ENCODE measurements around the gene L3HYPDH. TPM values are rescaled to one million over a fixed set of nuclear protein-coding genes. Genes with fewer than 3 reads are reported as not detected.
A peak's percentile ranks its signal among the peaks of the same experiment; 100 is the strongest.

L3HYPDH gene
- total and polyA plus RNA-seq, 8 donors: 6.7 to 20.9 (median 10.4) TPM

DNA sequence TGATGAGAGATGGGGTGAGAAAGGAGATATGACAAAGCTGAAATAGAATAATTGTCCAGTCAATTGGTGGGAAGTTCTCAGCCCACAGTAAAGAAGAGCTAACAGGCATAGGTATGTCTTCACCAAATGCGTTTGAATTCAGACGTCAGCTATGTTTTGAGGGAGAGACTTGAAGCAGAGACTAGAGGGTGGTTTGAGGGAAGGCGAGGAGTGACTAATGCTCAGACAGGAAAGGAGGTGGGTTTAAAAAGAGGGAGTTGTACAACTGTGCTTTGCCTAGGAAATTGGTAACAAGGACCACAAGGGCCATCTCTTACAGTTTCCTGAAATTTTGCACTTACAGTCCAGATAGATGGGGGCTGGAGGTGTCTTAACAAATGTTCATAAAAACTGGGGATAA lies 6.5 kb upstream of the L3HYPDH start:
- WGBS, 2 donors: 89 to 95% methylated on average over 3 of the region's 3 CpGs
- DNase-seq (no peak), FAIRE-seq (no peak), ATAC-seq (no peak)
- Histone ChIP-seq H3K27me3 (no peaks in the 10 kb centered on the region), H3K4me3 (no peak overlapping the region), H3K36me3 (peaks cover 0 to 10% (median 0%) of the 10 kb centered on the region in 3 donors), H3K4me1 (peaks cover under 1 to 14% (median 9%) of the 10 kb centered on the region in 3 donors), H3K27ac (no peak overlapping the region), H3K9me3 (no peaks in the 10 kb centered on the region)
- TF ChIP-seq, protein P1, sequence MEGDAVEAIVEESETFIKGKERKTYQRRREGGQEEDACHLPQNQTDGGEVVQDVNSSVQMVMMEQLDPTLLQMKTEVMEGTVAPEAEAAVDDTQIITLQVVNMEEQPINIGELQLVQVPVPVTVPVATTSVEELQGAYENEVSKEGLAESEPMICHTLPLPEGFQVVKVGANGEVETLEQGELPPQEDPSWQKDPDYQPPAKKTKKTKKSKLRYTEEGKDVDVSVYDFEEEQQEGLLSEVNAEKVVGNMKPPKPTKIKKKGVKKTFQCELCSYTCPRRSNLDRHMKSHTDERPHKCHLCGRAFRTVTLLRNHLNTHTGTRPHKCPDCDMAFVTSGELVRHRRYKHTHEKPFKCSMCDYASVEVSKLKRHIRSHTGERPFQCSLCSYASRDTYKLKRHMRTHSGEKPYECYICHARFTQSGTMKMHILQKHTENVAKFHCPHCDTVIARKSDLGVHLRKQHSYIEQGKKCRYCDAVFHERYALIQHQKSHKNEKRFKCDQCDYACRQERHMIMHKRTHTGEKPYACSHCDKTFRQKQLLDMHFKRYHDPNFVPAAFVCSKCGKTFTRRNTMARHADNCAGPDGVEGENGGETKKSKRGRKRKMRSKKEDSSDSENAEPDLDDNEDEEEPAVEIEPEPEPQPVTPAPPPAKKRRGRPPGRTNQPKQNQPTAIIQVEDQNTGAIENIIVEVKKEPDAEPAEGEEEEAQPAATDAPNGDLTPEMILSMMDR (IDR thresholded peaks at IDR 0.05): no peak
- intact Hi-C loops (cut with DNase I): no loop called here

DNA sequence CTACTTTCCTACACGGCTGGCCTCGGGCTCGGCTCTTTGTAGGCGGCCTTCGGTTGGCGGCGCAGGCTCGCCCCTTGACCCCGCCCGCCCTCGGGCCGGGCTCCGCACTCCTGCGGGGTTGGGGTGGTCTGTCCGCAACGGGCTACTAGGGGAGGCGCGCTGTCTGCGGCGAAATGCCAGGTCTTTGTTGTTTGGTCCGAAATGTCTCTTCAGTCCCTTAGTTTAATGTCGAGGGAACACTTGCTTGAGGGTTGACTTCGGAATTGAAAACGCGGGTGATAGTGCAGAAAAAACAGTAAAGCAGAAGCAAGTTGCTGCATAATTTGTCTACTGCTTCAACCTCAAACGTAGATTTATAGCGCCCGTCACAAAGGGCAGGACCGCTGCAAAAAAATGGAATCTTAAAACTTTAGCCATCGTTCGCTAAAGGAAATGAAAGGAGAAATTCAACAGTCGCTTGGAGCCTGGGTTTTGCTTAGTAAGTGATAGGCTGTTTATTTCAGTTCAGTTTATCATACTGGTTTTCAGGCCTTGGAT lies 499 bp upstream of the L3HYPDH start:
- intact Hi-C loops (cut with DNase I): no loop called here
- ATAC-seq (peak; percentile 36 to 64 (median 58)), FAIRE-seq (no peak), DNase-seq (no peak)
- H3K4me3 ChIP-seq: peak overlapping the region; percentile 68 to 84 (median 74)
- H3K9me3 ChIP-seq: no peaks in the 10 kb centered on the region
- H3K27ac ChIP-seq: peak overlapping the region; percentile 81 to 95 (median 93)
- 0 to 1% methylated on average over 25 to 32 of the region's 32 CpGs for WGBS, 2 donors
- H3K36me3 ChIP-seq: peaks cover 0 to 4% (median 0%) of the 10 kb centered on the region in 3 donors
- peaks cover 18 to 36% (median 30%) of the 10 kb centered on the region in 3 donors for H3K4me1 ChIP-seq
- TF ChIP-seq, protein P1 (IDR thresholded peaks at IDR 0.05): no peak
- H3K27me3 ChIP-seq: no peaks in the 10 kb centered on the region

DNA sequence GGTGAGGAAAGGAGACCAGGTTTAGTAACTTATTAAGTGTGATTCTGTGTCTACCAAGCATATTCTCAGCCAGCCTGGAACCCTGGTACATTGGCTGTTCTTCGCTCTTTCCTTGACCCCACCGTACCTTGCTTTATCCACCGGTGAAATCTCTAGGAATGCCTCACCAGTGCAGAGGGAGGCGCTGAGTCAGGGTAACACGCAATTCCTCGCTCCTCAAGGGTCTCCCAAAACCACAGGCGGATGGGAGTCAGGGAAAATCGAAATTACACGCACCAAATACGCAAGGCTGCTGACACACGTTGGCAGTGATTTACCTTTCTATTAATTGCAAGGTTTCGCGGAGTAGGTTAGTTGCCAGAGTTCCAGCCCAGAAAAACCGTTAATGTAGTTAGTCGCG lies 845 bp downstream of the L3HYPDH start:
- H3K4me1 ChIP-seq: peaks cover 18 to 36% (median 30%) of the 10 kb centered on the region in 3 donors
- TF ChIP-seq, protein P1 (IDR thresholded peaks at IDR 0.05): no peak
- ATAC-seq (peak; percentile 1 to 7 (median 2)), FAIRE-seq (no peak), DNase-seq (peak in 1 of 6 donors; percentile 7)
- WGBS, 2 donors: 1 to 2% methylated on average over 16 of the region's 16 CpGs
- intact Hi-C loops (cut with DNase I): no loop called here
- no peaks in the 10 kb centered on the region for H3K27me3 ChIP-seq
- peak overlapping the region; percentile 81 to 95 (median 93) for H3K27ac ChIP-seq
- H3K9me3 ChIP-seq: no peaks in the 10 kb centered on the region
- peak overlapping the region; percentile 68 to 84 (median 74) for H3K4me3 ChIP-seq
- peaks cover 0 to 4% (median 0%) of the 10 kb centered on the region in 3 donors for H3K36me3 ChIP-seq

DNA sequence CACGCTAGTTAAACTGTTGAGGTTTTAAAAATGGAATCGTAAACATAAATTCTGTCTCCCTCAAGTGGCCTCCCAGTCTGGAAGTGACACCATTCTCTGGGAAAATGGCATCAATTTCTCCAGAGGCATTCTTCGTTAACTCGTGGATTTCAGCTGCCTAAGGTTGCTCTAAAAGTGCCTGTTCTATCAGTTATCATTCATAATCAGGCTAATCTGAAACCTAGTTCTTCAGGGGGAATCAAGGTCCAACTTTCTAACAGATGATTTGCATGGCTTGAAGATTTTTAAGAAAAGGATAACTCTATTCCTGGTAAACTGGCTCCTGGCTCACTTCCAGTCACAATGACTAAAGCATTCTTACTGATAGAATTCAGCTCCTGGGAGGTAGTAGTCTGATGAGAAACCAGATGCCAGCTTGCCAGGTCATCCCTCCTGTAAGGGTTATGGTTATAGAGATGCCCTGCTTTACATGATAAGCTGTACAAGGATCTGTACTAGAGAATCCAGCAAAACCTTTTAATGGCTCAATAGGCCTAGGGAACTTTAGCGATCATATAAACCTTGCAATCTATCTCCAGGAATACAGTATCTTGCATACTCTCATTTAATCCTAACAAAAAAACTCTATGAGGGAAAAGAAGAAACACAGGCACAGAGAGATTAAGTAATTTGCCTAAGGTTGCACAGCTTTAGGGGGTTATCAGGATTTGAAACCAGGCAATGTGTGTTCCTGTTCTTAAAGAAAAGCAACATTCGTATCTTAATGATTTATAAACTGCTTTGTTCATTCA lies 1.5 kb downstream of the L3HYPDH start:
- no peak for ATAC-seq
- FAIRE-seq: no peak
- Histone ChIP-seq H3K27ac (peak overlapping the region in 2 of 4 donors; percentile 24 to 29), H3K4me3 (peak overlapping the region in 3 of 4 donors; percentile 74 to 84 (median 75)), H3K9me3 (no peaks in the 10 kb centered on the region), H3K27me3 (no peaks in the 10 kb centered on the region), H3K4me1 (peaks cover 18 to 36% (median 30%) of the 10 kb centered on the region in 3 donors), H3K36me3 (peaks cover 0 to 2% (median 0%) of the 10 kb centered on the region in 3 donors)
- TF ChIP-seq, protein P1 (IDR thresholded peaks at IDR 0.05): no peak
- intact Hi-C loops (cut with DNase I): no loop called here
- WGBS, 2 donors: 50 to 62% methylated on average over 6 of the region's 6 CpGs
- peak in 3 of 6 donors; percentile 16 to 37 (median 29) for DNase-seq

Data from pancreas (tissue), 10 donors.